NCI-H1694 (cell line): ENCODE results near the gene WDR6.
A peak's percentile ranks its signal among the peaks of the same experiment; 100 is the strongest.

Experiments used
- DNase-seq: peaks from one replicate; lab custom pipeline; 2025; lab: John Stamatoyannopoulos, UW

Gene WDR6

DNA sequence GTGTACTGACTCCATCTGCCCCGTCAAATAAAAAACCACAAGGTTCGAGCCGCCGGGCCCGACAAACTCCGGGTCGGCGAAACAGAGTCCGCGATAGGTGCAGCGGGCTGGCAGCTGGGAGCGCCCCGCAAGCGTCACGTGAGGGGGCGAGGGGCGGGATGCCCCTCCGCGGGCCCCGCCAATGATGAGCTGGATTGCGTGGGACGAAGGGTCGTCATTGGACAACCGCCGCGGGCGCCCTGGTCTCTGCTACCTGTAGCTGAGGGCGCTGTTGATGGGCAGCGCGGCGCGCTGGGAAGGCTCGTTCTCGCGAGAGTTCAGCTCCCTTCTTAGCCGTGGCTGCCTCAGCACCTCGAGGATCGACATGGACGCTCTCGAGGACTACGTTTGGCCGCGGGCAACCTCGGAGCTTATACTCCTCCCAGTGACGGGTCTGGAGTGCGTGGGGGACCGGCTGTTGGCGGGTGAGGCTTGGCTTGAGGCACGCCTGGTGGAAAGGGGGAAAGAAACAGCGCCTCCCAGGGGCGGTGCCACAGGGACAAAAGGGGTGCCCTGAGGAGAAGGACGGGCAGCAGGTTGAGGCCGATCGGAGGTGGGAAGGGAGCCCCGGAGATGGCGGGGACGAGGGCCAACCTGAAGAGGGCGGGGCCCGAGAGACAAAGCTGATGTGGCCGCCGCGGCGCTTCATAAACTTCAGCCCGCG is at the start of gene WDR6:
WDR6 (plus strand) TSS at position 324 of the 703 bp plus-strand sequence; CDS start at position 365, 41 bp downstream.
- peak; percentile 74 for DNase-seq

DNA sequence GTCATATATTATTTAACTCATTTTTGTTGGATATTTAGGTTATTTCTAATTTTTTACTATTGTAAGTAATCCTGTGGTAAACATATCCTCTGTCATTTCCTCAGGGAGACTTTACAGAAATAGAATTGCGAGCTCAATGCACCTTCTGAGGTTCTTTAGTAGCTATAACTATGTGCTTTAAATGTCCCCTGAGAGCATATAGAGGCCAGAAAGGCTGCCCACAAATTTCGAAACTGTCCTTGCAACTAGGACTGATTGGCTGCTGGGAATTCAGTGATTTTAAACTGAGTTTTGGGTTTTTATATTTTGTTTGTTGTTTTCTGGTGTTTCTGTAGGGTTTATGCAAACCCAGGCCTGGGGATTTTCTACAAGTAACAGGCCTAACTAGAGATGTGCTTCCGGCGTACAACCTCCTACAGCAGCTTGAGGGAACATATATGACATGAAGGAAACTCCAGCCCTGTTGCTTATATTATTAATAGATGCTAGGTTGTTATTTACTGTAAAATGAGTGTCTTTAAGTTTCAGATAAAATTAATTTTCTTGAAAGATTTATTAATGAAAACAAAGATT is 46.3 kb upstream of the WDR6 start:
- DNase-seq = no peak

GRCh38 chr3:48962340-48962739 is 44.9 kb upstream of the WDR6 start:
- no peak for DNase-seq

DNA sequence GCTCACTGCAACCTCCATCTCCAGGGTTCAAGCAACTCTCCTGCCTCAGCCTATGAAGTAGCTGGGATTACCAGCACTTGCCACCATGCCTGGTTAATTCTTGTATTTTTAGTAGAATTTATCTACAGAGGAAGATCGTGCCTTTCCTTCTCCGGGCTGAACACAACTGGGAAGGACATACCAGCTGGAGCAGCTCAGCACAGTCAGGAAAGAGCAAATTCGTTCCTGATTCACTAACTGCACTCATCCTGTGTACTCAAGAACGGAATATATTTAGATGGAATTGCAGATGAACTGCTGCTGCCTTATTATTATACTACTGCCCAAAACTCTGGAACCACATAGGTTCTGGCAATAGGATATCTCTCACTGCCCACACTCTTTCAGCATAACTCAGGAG is 44.3 kb upstream of the WDR6 start:
- no peak for DNase-seq

DNA sequence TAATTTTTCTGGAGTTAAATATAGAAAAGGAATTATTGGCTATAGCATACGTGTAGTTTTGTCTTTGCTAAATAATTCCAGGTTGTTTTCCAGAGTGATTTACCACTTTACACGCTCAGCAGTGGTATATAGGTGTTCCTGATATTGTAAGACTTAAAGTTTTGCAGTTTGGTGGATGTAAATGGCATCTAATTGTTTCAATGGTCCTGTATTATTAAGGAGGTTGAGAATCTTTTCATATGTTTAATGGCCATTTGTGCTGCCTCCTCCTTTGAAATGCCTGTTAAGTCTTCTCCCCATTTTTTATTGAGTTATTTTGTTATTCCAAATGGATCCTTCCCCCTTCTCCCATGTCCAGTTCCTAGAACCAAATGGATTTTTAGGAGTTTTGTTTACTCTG is 43.6 kb upstream of the WDR6 start:
- no peak for DNase-seq

- DNase-seq = no peak
Measured at GRCh38 chr3:48966367-48966766, 40.8 kb upstream of the WDR6 start.

GRCh38 chr3:48966876-48967361 is 40.3 kb upstream of the WDR6 start:
- no peak for DNase-seq

DNA sequence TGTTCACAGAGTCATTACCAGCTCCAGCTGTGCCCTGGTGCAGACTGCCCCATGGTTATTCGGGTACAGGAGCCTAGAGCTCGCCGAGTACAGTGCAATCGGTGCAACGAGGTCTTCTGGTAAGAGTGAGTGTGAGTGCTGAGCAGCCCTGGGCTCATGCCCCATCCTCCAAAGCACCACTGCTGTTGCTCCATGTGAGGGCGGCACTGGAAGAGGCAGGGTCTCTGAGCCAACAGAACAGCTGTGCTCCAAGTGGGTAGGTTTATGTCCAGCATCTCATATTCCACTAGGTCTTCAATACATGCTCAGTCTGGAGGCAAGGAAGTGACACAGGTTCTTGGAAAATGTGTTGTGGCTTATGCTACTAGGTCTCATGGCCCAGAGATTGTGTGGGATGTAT is 36.6 kb upstream of the WDR6 start:
- DNase-seq = no peak

DNA sequence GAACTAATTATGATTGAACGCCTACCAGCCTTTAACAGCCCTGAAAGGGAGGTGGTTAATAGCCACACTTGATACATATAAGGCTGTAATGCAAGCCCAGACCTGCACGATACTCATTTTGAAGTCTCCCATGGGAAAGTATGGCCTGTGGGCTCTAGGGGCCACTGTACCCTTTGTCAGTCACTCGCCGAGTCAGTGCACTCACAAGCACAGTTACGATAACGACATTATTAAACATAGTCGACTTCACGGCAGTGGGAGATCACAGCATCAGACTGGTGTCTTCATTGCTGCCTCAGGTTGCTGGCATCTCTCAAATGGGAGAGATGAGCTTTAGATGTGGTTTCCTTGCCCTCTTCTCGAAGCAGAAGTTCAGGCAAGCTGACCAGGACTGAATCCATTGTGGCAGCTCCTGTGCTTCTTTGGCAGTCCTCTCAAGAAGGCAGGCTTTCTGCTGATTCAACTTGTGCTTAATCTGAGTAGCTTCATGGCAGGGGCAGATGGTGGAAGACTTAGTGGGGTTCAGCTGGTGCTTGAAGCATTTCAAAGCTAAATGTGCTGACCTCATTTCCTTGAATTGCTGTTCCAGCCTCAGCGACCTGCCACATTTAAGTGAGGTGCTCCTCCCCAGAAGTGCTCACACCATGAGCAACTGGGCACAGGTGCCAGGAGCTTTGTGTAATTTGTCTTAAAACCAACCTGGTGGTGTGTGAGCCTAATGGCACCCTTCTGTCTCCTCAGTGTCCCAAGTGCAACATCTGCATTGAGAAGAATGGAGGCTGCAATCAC is 32.9 kb upstream of the WDR6 start:
- no peak for DNase-seq

DNA sequence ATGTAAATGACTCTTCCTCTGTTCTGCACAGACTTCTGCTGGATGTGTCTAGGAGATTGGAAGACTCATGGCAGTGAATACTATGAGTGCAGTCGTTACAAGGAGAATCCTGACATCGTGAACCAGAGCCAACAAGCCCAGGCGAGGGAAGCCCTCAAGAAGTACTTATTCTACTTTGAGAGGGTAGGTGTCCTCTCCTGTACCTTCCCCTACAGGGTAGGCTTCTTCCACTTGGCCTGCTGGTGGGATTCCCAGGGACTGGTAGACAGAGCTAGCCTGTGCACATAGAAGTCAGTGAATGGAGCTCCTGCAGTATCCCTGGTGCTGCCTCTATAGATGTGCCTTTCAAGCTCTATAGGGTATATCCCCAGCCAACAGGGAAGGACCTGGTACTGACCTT is 27.7 kb upstream of the WDR6 start:
- no peak for DNase-seq

- DNase-seq = no peak
Measured at GRCh38 chr3:48980295-48980694, 26.9 kb upstream of the WDR6 start.

GRCh38 chr3:48982016-48982415 is 25.2 kb upstream of the WDR6 start:
- no peak for DNase-seq

GRCh38 chr3:48982686-48983085 is 24.5 kb upstream of the WDR6 start:
- DNase-seq = no peak

DNA sequence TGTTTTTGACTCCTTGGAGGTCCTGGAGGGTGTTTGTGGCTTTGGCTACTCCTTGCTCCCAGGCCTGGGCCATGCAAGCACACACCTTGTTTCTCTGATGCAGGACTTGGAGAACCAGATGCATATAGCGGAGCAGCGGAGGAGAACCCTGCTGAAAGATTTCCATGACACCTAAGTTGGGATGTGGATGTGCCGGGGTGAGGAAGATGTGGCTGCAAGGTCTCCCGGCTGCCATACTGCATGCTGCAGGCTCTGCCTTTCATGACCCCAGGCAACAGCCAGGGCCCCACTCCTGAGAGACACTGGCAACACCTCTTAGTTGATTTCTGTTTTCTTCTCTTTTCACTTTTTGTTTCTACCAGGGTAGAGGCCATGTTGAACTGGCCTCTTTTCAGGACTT is 24.1 kb upstream of the WDR6 start:
- no peak for DNase-seq

- DNase-seq = no peak
Measured at GRCh38 chr3:48984663-48985062, 22.5 kb upstream of the WDR6 start.

GRCh38 chr3:48985831-48986376 is 21.3 kb upstream of the WDR6 start:
- DNase-seq = no peak

GRCh38 chr3:48989126-48989795 is 17.9 kb upstream of the WDR6 start:
- DNase-seq = no peak

DNA sequence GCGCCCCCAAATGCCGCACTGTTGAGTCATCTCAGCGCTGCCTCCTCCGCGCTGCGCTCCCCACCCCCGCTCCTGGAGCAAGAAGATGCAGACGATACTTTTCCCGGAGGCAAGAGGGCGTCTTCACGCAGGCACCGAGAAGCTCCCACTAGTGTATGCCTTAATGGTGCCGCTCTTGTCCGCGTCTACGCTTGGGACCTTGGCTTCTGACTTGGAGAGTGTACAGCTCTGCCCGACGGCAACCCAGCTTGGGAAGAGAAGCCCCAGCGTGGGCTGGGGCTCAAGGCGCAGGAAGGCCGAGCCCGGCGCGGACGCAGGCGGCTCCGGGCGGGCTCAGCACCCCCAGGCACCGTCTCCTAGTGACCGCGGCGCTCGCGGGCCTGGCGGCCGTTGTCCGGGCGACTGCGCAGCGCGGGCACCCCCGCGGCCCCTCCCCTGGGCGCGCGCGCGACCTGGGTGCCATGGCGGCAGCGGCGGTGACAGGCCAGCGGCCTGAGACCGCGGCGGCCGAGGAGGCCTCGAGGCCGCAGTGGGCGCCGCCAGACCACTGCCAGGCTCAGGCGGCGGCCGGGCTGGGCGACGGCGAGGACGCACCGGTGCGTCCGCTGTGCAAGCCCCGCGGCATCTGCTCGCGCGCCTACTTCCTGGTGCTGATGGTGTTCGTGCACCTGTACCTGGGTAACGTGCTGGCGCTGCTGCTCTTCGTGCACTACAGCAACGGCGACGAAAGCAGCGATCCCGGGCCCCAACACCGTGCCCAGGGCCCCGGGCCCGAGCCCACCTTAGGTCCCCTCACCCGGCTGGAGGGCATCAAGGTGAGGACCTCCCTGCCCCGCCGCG is 17.2 kb upstream of the WDR6 start, which contains the start of gene P4HTM:
P4HTM (plus strand) TSS at position 446 of the 840 bp plus-strand sequence; CDS start at position 462, 16 bp downstream.
- no peak for DNase-seq

DNA sequence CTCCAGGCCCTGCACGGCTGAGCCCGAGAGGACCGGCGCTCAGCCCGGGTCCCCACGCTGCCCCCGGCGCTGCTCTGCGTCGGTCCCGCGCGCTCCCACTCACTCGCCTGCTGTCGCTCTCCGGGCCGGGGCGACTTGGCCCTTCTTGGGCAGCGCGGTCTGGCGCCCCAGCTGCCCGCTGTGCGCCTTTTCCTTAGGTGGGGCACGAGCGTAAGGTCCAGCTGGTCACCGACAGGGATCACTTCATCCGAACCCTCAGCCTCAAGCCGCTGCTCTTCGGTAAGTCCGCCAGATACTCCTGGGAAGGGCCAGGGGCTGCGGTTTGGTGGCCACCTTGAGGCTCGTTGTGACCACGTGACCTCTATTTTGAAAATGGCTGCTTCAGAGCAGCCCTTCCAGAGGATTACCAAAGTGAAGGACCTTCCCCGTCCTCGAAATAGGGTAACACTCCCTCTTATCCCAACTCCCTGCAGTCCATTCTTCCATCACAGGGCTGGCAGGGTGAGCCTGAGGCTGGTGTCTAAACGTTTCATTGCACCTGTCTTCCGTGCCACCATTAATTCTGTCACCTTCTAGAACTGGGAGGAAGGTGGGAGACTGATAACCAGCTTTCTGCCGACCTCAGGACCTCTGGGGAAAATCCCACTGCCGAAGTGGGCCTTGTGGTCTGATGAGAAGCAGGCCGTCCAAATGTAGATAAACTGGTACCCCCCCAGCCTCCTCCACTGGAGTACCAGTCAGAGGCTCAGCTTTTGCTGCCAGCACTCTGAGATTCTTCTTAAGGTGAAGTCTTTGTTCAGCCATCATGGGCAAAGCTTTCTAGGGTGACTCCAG is 16.3 kb upstream of the WDR6 start:
- DNase-seq = no peak

GRCh38 chr3:48991851-48992545 is 15.2 kb upstream of the WDR6 start:
- no peak for DNase-seq
